Inflammatory macrophage treated with lipopolysaccharide for 1 hour (primary cell): ENCODE results near the gene AGBL1.
"Not testable (repeated sequence)": the region's sequence is repeated elsewhere in the genome, so short reads cannot be mapped to it uniquely, and the experiment has no call there.

Source experiments
- DNase-seq, 2 donors: peaks; one replicate each; pipeline ENCODE4 v3.0.0-alpha.2; 2020 to 2022

AGBL1 gene

GRCh38 chr15:87032295-87032694, 952.6 kb downstream of the AGBL1 start:
- DNase-seq: no peak

GRCh38 chr15:87033056-87033455, 953.4 kb downstream of the AGBL1 start:
- no peak for DNase-seq

- no peak for DNase-seq
Measured at GRCh38 chr15:87034886-87035285, 955.2 kb downstream of the AGBL1 start.

GRCh38 chr15:87038404-87038803, 958.7 kb downstream of the AGBL1 start:
- DNase-seq: no peak

GRCh38 chr15:87042619-87043018, 962.9 kb downstream of the AGBL1 start:
- not testable (repeated sequence) for DNase-seq

- DNase-seq: no peak
Measured at GRCh38 chr15:87045746-87046145, 966.1 kb downstream of the AGBL1 start.

GRCh38 chr15:87047203-87047965, 967.7 kb downstream of the AGBL1 start:
- no peak for DNase-seq
